H1 (cell line): Measurements from ENCODE around the gene DCAF4. TPM values are rescaled to one million over a fixed set of nuclear protein-coding genes. Genes with fewer than 3 reads are reported as not detected.
A peak's percentile ranks its signal among the peaks of the same experiment; 100 is the strongest.

Source experiments
- ASH2L ChIP-seq: fragments of 200-600, 300-600 bp; sonication (generic); IDR thresholded peaks from one replicate; pipeline ENCODE4 v1.7.1; 2017; ENCODE audit warnings: low read length
- BRCA1 ChIP-seq: IDR thresholded peaks from 2 replicates; pipeline ENCODE4 v1.6.1; 2012; ENCODE audit warnings: low read depth, low read length, improper control_type of control experiment
- CBX5 ChIP-seq: fragments of 300-800, 300-1000 bp; sonication (generic); IDR thresholded peaks from 2 replicates; pipeline ENCODE4 v1.7.1; 2016; ENCODE audit warnings: antibody characterized with exemption, low read length, low read depth
- CBX8 ChIP-seq: fragments of 300-800, 300-1000 bp; sonication (generic); IDR thresholded peaks from 2 replicates; pipeline ENCODE4 v1.7.1; 2016; ENCODE audit warnings: low read depth, low read length, borderline replicate concordance
- EZH2 ChIP-seq: fragments of 200-600 bp; sonication (generic); IDR thresholded peaks from 2 replicates; pipeline ENCODE4 v1.7.1; 2012; ENCODE audit warnings: low read depth, mild to moderate bottlenecking, moderate library complexity, low read length, inconsistent platforms; ENCODE audit not compliant: severe bottlenecking
- GABPA ChIP-seq: IDR thresholded peaks from 2 replicates; pipeline ENCODE4 v1.6.1; 2011; ENCODE audit warnings: mild to moderate bottlenecking, low read length, moderate library complexity, borderline replicate concordance; ENCODE audit not compliant: insufficient read depth
- GTF2F1 ChIP-seq: IDR thresholded peaks from 2 replicates; pipeline ENCODE4 v1.6.1; 2012; ENCODE audit warnings: low read depth, low read length, improper control_type of control experiment, borderline replicate concordance
- JUN ChIP-seq: IDR thresholded peaks from 2 replicates; pipeline ENCODE4 v1.6.1; 2011; ENCODE audit warnings: low read depth, mild to moderate bottlenecking, improper control_type of control experiment, low read length
- JUND ChIP-seq: IDR thresholded peaks from 2 replicates; pipeline ENCODE4 v1.6.1; 2011; ENCODE audit warnings: mild to moderate bottlenecking, improper control_type of control experiment, low read length
- MAFK ChIP-seq: IDR thresholded peaks from 2 replicates; pipeline ENCODE4 v1.6.1; 2012; ENCODE audit warnings: low read depth, mild to moderate bottlenecking, improper control_type of control experiment, low read length
- POLR2A ChIP-seq, 2 experiments: IDR thresholded peaks; 1 replicate in 1 of 2; 2 replicates in 1 of 2; pipeline ENCODE4 v1.6.1; 2011; ENCODE audit warnings: low read depth in 2 of 2, low read length in 2 of 2, mild to moderate bottlenecking in 2 of 2; ENCODE audit errors: control extremely low read depth in 1 of 2
- POU5F1 ChIP-seq: IDR thresholded peaks from 2 replicates; pipeline ENCODE4 v1.6.1; 2011; ENCODE audit warnings: low read depth, mild to moderate bottlenecking, low read length, moderate library complexity
- SAP30 ChIP-seq: fragments of 300-600 bp; sonication (generic); IDR thresholded peaks from 2 replicates; pipeline ENCODE4 v1.7.1; 2012; ENCODE audit warnings: low read length, moderate library complexity, mild to moderate bottlenecking, inconsistent platforms; ENCODE audit not compliant: insufficient read depth, insufficient replicate concordance
- SIN3A ChIP-seq, 2 experiments: IDR thresholded peaks in 1 of 2; conservative IDR thresholded peaks in 1 of 2; 2 replicates each; pipeline ENCODE4 v1.6.1; 2011 to 2012; ENCODE audit warnings: low read length in 2 of 2, improper control_type of control experiment in 1 of 2, low read depth in 1 of 2, mild to moderate bottlenecking in 1 of 2
- SP1 ChIP-seq: IDR thresholded peaks from 2 replicates; pipeline ENCODE4 v1.6.1; 2011; ENCODE audit warnings: low read depth, low read length
- SUZ12 ChIP-seq: fragments of 200-600 bp; sonication (generic); IDR thresholded peaks from 2 replicates; pipeline ENCODE4 v1.6.1; 2012; ENCODE audit warnings: mild to moderate bottlenecking, inconsistent platforms, low read length, moderate library complexity, mixed read lengths
- TBP ChIP-seq: IDR thresholded peaks from 2 replicates; pipeline ENCODE4 v1.6.1; 2011; ENCODE audit warnings: low read depth, low read length, improper control_type of control experiment
- polyA plus RNA-seq, 7 experiments: library from polyadenylated mRNA; depleted of rRNA in 3 of 7; stranded (reverse) in 5 of 7; unstranded in 2 of 7; fragments of >200 nt in 5 of 7; fragments of 200-250 nt in 2 of 7; gene quantifications; 1 replicate in 5 of 7; 2 replicates in 1 of 7; 4 replicates in 1 of 7; pipeline versions ENCODE4 v1.2.1 to v1.2.3, GENCODE V29; 2011 to 2013; ENCODE audit warnings: missing spikeins in 2 of 7, mixed read lengths in 2 of 7
- total RNA-seq: library from RNA; stranded (reverse); fragmentation: NEBNext Ultra II Directional; extraction: Animal tissue kit (Norgen Biotek cat#: 25700); gene quantifications from 2 replicates; pipeline ENCODE4 v1.2.1, GENCODE V29; 2021
- TF ChIP-seq, protein P1 (sequence below): IDR thresholded peaks from 2 replicates; pipeline ENCODE4 v1.6.1; 2012; ENCODE audit warnings: inconsistent platforms

DCAF4 gene
- total and polyA plus RNA-seq, 2 of the 8 experiments (the other 6 are each of a cell fraction or from before 2014, with no cell fraction given): 17.0 to 21.1 TPM

GRCh38 chr14:72894623-72895378 is 31.5 kb upstream of the DCAF4 start (continued):
- TF ChIP-seq SAP30: peak; percentile 79
- TF ChIP-seq JUND: no peak
- TF ChIP-seq BRCA1: no peak
- no peak for TF ChIP-seq POU5F1
- no peak for TF ChIP-seq GABPA
- TF ChIP-seq SP1: no peak
- no peak for TF ChIP-seq TBP
- no peak for TF ChIP-seq CBX8
- no peak for TF ChIP-seq GTF2F1
- peak; percentile 60 for TF ChIP-seq ASH2L
- TF ChIP-seq, protein P1, sequence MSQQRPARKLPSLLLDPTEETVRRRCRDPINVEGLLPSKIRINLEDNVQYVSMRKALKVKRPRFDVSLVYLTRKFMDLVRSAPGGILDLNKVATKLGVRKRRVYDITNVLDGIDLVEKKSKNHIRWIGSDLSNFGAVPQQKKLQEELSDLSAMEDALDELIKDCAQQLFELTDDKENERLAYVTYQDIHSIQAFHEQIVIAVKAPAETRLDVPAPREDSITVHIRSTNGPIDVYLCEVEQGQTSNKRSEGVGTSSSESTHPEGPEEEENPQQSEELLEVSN: no peak
- no peak for TF ChIP-seq JUN
- TF ChIP-seq SUZ12: no peak
- TF ChIP-seq POLR2A (IDR thresholded peaks at IDR 0.05; ENCODE audit: control extremely low read depth in 1 of 2, low read depth in 2 of 2, low read length in 2 of 2): no peak
- TF ChIP-seq CBX5: no peak
- peak; percentile 15 for TF ChIP-seq EZH2
- TF ChIP-seq SIN3A (conservative IDR thresholded peaks at IDR 0.05 in 1 of 2, IDR thresholded peaks at IDR 0.05 in 1 of 2; ENCODE audit: low read depth in 1 of 2, low read length in 2 of 2): 0 out of 4 replicates have a peak, but pooled peaks of 1 of the 2 experiments have one; percentile 50
- no peak for TF ChIP-seq MAFK
